Measurements from ENCODE around the gene NDUFS7.

- TF ChIP-seq EZH2phosphoT487 (IDR thresholded peaks at IDR 0.05), result no peak
- TF ChIP-seq, protein P1, sequence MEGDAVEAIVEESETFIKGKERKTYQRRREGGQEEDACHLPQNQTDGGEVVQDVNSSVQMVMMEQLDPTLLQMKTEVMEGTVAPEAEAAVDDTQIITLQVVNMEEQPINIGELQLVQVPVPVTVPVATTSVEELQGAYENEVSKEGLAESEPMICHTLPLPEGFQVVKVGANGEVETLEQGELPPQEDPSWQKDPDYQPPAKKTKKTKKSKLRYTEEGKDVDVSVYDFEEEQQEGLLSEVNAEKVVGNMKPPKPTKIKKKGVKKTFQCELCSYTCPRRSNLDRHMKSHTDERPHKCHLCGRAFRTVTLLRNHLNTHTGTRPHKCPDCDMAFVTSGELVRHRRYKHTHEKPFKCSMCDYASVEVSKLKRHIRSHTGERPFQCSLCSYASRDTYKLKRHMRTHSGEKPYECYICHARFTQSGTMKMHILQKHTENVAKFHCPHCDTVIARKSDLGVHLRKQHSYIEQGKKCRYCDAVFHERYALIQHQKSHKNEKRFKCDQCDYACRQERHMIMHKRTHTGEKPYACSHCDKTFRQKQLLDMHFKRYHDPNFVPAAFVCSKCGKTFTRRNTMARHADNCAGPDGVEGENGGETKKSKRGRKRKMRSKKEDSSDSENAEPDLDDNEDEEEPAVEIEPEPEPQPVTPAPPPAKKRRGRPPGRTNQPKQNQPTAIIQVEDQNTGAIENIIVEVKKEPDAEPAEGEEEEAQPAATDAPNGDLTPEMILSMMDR (IDR thresholded peaks at IDR 0.05), result no peak
- no peak for TF ChIP-seq EZH2 (IDR thresholded peaks at IDR 0.05)
These were observed 40.7 kb upstream of the NDUFS7 start for GRCh38 chr19:1343041-1343440.

Data from neural progenitor cell (in vitro differentiated cells).